WTC11 (cell line): ENCODE results near the gene TSPAN10.

Source experiments
- CREM ChIP-seq: sonication (generic); formaldehyde crosslinking; IDR thresholded peaks from 2 replicates; pipeline ENCODE4 v1.8.1; 2022; ENCODE audit warnings: mild to moderate bottlenecking, missing genetic modification reagents, moderate library complexity
- KAT7 ChIP-seq: sonication (generic); formaldehyde crosslinking; IDR thresholded peaks from 2 replicates; pipeline ENCODE4 v1.8.1; 2023; ENCODE audit warnings: missing genetic modification reagents, mild to moderate bottlenecking, borderline replicate concordance
- NFYB ChIP-seq: sonication (generic); formaldehyde crosslinking; conservative IDR thresholded peaks from 2 replicates; pipeline ENCODE4 v1.8.0; 2022; ENCODE audit warnings: low read depth, missing genetic modification reagents
- TF ChIP-seq, protein P1 (sequence below): sonication (generic); formaldehyde crosslinking; IDR thresholded peaks from 2 replicates; pipeline ENCODE4 v1.8.1; 2023; ENCODE audit warnings: mild to moderate bottlenecking, missing genetic modification reagents, moderate library complexity
- TF ChIP-seq, protein P2 (sequence below): sonication (generic); formaldehyde crosslinking; IDR thresholded peaks from 2 replicates; pipeline ENCODE4 v1.8.1; 2022; ENCODE audit warnings: low read depth, missing genetic modification reagents, borderline replicate concordance
- TF ChIP-seq, protein P3 (sequence below): sonication (generic); formaldehyde crosslinking; IDR thresholded peaks from 2 replicates; pipeline ENCODE4 v1.8.1; 2023; ENCODE audit warnings: mild to moderate bottlenecking, missing genetic modification reagents, moderate library complexity
- TF ChIP-seq, protein P4 (sequence below): fragments of 200-600 bp; IDR thresholded peaks from 2 replicates; pipeline ENCODE4 v1.8.0; 2022; ENCODE audit warnings: antibody characterized with exemption

DNA sequence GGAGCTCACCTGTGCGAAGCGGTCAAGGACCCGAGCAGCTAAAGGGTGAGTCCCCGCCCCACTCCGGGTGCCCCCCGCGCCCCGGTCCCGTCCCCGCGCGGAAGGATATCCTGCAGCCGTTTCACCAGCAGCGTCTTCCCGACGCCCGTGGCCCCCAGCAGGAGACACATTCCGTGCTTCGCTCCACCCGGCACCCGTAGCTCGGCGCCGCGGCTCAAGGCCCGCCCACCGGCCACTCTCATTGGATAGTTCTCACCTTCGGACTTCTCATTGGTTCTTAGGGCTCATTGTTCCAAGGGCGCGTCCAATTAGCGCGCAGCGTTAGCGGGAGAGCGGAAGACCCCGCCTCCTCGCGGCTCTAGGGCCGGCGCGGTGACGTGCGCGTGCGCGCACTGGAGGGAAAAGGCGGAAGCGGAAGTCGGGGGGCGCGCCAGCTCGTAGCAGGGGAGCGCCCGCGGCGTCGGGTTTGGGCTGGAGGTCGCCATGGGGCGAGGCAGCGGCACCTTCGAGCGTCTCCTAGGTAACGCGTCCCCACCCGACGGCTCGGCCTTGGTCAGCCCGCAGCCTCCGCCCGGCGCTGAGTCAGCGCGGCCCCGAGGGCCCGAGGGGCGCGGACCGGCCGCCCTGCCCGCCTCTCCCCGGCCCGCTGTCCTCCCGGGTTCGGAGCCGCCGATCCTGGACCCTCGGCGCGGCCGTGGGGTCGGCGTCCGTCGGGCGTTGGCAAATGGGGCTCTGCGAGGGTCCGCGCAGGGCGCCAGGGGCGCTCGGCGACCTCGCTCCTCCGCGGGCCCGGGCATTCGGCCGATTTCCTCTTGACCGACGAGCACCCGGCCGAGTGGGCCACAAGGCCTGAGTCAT lies 46.8 kb downstream of the TSPAN10 start, which contains the start of the genes ARL16 and HGS:
- TF ChIP-seq, protein P1, sequence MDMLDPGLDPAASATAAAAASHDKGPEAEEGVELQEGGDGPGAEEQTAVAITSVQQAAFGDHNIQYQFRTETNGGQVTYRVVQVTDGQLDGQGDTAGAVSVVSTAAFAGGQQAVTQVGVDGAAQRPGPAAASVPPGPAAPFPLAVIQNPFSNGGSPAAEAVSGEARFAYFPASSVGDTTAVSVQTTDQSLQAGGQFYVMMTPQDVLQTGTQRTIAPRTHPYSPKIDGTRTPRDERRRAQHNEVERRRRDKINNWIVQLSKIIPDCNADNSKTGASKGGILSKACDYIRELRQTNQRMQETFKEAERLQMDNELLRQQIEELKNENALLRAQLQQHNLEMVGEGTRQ (CRISPR knock-in tag), result no peak
- TF ChIP-seq, protein P2, sequence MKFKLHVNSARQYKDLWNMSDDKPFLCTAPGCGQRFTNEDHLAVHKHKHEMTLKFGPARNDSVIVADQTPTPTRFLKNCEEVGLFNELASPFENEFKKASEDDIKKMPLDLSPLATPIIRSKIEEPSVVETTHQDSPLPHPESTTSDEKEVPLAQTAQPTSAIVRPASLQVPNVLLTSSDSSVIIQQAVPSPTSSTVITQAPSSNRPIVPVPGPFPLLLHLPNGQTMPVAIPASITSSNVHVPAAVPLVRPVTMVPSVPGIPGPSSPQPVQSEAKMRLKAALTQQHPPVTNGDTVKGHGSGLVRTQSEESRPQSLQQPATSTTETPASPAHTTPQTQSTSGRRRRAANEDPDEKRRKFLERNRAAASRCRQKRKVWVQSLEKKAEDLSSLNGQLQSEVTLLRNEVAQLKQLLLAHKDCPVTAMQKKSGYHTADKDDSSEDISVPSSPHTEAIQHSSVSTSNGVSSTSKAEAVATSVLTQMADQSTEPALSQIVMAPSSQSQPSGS (CRISPR knock-in tag), result no peak
- TF ChIP-seq NFYB (CRISPR knock-in tag) (peak; percentile 94), KAT7 (CRISPR knock-in tag) (no peak), CREM (CRISPR knock-in tag) (no peak)
- TF ChIP-seq, protein P3, sequence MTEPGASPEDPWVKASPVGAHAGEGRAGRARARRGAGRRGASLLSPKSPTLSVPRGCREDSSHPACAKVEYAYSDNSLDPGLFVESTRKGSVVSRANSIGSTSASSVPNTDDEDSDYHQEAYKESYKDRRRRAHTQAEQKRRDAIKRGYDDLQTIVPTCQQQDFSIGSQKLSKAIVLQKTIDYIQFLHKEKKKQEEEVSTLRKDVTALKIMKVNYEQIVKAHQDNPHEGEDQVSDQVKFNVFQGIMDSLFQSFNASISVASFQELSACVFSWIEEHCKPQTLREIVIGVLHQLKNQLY (CRISPR knock-in tag), result no peak
- TF ChIP-seq, protein P4, sequence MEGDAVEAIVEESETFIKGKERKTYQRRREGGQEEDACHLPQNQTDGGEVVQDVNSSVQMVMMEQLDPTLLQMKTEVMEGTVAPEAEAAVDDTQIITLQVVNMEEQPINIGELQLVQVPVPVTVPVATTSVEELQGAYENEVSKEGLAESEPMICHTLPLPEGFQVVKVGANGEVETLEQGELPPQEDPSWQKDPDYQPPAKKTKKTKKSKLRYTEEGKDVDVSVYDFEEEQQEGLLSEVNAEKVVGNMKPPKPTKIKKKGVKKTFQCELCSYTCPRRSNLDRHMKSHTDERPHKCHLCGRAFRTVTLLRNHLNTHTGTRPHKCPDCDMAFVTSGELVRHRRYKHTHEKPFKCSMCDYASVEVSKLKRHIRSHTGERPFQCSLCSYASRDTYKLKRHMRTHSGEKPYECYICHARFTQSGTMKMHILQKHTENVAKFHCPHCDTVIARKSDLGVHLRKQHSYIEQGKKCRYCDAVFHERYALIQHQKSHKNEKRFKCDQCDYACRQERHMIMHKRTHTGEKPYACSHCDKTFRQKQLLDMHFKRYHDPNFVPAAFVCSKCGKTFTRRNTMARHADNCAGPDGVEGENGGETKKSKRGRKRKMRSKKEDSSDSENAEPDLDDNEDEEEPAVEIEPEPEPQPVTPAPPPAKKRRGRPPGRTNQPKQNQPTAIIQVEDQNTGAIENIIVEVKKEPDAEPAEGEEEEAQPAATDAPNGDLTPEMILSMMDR, result no peak
